Measurements from ENCODE around the gene ATXN1. TPM values are rescaled to one million over a fixed set of nuclear protein-coding genes. Genes with fewer than 3 reads are reported as not detected.
"Not testable (repeated sequence)": the region's sequence is repeated elsewhere in the genome, so short reads cannot be mapped to it uniquely, and the experiment has no call there.

The ATXN1 gene
- total RNA-seq, 1 donor from 2014 or later = 27.2 TPM

DNA sequence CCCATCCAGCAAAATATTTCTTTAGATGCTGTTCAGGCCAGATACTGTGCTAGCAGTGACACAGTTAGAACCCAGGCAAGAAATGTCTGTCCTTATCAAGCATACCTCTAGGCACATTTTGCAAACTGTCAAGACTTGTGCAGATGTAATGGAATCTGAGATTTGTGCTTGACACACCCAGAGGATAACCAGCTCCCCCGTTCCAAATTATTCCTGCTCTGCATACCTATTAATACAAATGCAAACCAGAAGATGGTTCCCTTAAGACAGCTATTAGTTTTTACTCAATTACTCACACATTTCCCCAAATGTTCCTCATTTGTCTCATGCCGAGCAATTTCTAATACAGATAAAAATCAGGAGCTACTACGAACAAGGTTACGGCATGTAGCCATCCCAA lies 40.4 kb downstream of the ATXN1 start:
- no peak for DNase-seq (ENCODE audit: low read depth)

DNA sequence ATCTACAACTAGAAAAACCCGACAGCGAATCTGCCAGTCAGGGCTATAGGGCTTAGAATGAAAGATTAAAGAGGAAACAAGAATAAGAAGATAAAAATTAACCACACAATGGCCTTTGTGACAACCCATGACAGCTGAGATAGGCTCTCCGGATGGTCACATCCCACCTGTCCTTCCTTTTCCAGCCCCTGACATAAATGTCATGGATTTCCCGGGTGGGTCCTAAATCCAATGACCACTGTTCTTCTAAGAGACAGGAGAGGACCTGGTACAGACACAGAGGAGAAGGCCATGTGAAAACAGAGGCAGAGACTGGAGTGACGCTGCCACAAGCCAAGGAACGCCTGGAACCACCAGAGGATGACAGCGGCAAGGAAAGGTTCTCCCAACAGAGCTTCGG lies 41.8 kb downstream of the ATXN1 start:
- no peak for DNase-seq (ENCODE audit: low read depth)

DNA sequence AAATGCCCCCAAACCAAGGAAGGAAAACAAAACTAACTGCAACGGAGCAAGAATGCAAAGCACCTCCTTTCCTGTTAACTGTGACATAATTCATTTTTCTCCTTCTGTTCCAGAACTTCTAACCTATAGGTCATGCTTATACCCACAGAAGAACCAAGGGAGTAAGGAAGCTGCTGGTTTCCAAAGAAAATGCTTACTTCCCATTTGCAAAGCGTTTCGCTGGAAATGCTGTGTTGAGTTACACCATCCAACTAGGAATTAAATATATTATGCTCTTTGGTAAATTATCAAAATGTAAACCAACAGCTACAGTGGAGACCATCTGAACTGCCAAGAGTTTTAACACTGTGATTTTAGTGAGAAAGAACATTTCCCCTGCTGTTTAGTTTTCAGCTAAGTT lies 42.9 kb downstream of the ATXN1 start:
- DNase-seq (ENCODE audit: low read depth) = no peak

DNA sequence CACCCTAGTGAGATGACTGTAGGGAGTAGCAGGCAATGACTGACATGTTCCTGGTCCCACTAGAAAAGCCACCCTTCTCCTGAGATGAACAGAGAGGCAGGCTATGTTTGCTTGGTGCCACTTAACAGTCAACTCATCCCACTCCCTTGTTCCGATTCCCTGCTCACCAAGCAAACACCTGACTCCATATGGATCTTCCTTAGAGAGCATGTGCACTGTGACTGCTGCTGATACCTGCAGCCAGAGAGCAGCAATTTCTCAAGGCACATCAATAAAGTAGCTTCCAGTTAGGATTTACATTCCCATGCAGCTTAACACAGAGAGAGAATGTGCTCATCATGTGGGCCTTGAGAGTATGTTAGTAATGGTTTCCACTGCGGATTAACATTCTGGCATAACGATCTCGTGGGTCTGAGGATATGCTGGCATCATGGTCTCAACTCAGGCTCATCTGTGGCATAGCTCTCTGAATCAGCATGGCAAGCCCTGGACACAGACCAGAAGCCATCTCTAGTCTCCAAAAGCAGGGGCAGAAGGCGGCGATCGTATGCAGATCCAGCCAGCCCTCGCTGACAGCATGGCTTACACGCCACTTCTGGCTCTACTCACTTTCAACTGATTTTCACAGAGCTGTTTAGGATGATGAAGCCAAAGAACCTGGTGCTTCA lies 43.9 kb downstream of the ATXN1 start:
- DNase-seq (ENCODE audit: low read depth) = no peak

DNA sequence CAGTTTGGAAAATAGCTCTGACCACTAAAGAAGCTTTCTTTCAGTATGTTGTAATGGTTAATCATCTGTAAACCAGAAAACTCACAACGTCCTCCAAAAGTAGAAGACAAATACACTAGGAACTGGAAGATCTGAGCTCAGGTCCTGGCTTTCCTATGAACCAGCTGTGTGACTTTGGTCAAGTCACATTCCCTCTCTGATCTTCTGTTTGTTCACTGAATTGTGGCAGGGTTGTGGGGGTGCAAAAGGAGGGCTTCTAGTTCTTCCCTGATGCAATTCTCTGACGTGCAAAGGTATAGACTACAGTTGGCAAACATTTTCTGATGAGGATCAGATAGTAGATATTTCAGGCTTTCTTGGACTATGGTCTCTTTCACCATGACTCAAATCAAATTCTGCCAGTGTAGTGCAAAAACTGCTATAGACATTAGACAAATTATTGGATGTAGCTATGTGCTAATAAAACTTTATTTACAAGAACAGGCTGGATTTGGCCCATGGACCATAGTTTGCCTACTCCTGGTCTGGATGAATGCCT lies 44.9 kb downstream of the ATXN1 start:
- DNase-seq (ENCODE audit: low read depth) = peak; percentile 49

DNA sequence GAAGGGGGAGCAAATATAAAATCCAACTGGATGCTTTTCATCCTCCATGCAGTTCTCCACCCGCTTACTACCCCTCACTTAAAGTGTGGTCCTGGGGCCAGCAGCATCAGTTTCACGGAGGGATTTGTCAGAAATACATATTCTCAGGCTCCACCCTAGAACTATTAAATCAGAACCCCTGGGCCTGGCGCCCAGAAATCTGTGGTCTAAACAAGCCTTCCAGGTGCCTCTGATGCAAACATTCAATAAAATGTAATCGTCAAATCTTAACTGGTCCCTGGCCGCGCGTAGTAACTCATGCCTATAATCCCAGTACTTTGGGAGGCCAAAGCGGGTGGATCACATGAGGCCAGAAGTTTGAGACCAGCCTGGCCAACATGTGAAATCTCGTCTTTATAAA lies 47.7 kb downstream of the ATXN1 start:
- no peak for DNase-seq (ENCODE audit: low read depth)

DNA sequence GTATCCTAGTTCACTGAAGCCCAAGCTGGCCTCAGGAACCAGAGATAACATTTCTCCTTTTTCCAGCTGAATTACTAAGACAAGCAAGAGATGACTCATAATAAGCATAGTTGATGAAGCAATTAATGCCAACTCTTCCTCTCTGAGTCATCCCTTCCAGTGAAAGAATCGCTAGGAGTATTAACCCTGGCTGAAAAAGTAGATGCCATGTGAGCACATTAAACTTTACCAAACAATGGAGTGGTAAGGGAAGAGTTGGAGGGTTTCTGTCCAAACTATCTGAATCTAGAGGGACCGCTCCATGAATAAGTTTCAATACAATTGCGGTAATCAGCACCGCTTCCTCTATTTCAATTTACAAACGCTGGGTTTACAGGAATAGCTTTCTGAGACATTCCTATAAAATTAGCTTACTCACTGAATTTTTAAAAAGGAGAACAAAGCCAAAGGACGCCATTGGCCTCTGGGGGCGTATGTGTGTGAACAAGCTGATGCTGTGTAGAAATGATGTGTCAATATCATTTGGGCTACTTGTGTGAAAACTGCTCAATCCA lies 48.3 kb downstream of the ATXN1 start:
- DNase-seq (ENCODE audit: low read depth) = peak; percentile 98

DNA sequence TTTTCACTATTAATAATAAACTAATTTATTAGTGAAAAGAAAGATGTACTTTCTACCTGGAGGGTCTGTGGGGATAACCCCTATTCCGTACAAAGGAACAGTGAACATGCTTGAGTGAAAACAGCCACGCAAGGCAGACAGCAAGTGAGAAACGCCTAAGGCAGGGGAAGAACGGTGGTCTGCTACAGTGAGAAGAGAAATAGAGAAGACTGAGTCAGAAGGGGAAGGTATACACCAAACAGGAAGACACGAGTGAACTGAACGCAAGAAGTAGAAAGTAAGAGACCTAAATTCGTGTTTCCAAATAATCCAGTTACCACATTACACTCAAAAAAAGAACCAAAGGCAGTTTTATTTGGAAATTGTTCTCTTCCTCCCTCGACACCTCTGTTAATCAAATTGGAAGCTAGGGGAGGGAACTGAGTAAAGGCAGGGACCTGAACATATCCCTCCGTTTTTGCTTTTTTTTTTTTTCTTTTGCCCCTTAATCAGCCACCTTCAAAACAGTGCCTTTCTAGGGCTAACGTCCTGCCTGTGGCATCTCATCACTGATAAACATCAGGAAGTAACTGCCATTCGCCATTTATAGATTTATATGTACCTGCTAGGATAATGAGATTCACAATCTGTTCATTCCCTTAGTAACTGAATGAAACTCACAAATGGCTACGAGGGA lies 48.9 kb downstream of the ATXN1 start:
- DNase-seq (ENCODE audit: low read depth) = no peak

DNA sequence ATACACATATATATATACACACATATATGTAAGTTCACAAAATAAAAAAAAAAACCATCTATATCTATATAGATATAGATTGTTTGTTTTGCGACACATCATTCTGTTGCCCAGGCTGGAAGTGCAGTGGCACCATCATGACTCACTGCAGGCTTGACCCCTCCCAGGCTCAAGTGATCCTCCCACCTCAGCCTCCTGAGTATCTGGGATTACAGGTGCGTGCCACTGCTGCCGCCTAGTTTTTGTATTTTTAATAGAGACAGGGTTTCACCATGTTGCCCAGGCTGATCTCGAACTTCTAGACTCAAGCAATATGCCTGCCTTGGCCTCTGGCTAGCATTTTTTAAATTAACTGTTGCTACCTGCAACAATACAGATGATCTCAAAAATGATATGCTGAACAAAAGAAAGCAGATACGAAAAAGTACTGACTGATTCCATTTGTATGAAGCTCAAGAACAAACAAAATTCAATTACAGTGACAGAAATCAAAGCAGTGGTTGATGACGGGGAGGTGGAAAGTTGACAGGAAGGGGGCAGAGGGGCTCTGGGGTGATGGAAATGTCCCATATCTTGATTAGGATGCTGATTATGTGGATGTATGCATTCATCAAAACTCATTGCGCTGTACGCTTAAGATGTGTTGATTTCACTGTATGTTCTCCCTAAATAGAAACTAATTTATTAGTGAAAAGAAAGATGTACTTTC lies 49.6 kb downstream of the ATXN1 start:
- peak; percentile 42 for DNase-seq (ENCODE audit: low read depth)

DNA sequence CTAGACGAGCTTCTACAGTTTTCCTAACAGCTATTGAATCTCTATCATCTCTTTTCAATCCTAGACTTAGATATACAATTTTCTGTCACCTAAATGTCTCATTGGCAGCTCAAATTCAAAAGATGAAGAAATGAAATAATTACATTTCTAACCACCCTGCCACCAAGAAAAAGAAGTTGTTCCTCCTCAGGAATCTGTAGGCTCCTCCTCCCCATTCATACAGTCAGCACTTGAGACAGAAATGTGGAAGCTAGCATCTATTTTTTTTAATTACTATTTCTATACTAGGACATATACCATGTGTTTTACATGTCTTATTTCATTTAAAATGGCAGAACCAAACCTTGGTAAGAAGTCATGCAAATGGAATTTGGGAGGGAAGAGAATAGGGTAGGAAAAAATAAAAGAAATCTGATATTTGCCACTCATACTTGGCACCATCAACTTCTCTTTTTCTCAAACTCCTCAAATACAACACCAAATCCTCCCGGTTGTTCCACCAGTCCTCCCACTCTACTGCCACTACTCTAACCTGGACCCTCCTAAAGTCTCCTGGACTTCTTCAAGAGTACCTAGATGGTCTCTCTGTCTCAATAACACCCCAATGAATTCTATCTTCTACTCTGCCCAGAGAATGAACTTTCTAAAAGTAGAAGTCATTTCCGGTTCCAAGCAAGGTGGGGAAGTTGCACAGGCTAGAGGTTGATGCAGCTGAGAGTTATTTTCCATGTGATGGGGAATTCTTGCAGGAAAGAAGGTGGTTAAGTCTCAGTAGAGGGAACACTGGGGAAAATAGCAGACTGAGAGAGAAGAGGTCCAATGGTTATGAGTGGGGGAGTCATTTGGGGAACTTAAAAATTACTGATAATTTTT lies 54.1 kb downstream of the ATXN1 start:
- no peak for DNase-seq (ENCODE audit: low read depth)

DNA sequence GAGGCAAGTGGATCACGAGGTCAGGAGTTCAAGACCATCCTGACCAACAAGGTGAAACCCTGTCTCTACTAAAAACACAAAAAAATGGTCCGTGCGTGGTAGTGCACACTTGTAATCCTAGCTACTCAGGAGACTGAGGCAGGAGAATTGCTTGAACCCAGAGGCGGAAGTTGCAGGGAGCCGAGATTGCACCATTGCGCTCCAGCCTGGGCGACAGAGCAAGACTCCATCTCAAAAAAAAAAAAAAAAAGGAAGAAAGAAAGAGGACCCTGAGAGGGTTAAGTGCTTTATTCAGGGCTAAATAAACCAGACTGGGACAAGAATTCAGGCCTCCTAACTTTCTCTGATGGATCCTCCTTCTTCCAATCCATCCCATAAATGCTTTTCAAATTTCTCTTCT lies 54.8 kb downstream of the ATXN1 start:
- DNase-seq (ENCODE audit: low read depth) = not testable (repeated sequence)

DNA sequence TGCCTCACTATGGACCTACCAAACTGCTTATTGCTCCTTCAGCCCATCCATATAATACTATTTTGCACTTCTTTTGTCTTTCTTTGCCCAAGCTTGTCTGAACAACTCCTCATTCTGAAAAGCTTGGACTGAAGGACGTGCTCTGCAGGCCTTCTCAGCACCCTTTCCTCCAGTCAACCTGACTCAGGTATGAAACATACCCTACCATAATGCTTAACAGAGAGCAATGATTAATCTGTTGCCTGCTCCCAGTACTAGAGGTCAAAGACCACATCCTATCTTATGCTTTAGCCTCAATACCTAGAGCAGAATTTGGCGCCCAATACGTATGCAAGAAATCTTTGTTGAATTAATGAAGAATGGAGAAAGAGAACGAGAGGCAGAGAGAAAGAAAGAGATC lies 55.2 kb downstream of the ATXN1 start:
- peak; percentile 18 for DNase-seq (ENCODE audit: low read depth)

DNA sequence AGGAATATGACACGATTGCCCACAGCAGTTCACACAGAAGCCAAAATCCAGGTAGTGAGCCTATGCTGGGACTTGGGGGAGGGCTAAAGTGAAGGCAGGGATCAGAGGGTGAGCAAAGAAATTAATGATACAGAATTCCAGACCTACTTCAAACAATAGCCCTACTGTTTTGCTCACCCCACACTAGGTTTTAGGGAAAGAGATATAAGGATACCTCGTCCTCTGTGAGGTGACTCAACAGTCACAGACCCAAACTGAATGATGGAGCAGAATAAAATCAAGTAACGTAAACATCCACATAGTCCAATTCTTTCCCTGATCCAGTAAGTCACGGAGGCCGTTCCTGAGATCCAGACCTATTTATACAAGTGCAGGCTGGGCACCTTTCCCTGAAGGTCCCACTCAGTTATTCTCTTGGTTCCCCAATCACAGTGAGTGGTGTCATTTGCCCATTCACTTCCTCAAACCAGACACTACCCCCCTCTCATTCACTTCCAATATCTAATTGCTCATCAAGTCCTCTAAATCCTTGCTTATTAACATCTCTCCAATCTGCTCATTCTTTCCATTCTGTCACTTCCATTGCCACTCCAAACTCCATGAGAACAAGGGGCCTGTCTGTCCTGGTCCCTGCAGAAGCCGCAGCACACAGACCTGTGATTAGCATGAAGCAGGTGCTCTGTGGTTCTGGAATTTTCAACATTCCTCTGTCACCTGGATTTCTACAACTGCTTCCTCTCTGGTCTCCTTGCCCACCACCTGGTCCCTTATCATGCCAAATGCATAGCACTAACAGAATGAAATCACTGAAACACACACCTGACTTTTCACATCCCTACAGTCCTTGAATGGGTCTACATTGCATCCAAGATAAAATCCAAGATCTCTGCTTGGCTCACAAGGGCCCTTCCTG lies 55.9 kb downstream of the ATXN1 start:
- no peak for DNase-seq (ENCODE audit: low read depth)

DNA sequence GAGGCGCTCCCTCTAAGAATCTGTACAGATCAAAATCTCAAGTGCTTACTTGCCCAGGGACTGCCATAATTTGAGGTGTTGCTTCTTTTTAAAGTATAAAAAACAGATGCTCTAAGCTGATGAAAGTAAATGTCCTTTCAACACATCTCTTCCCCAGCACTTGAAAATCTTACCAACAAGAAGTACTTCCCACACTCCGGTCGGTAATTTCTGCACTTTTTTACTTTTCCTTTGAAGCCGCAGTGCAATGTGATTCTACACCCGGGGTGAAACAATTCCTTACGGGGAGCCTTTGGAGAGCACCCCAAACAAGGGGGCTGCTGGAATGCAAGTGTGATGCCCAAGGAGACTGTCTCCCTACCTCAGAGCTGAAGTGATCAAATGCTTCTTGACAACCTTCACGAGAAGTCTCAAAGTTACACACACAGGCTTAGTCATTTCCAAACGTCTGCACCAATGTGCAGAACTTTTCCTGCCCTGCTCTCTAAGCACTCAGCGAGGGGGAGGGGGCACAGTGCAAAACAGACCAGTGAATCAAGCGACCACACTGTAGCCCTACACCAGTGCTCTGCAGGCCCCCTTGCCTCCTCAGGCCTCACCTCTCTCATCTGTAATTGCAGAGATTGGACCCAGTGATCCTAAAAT lies 56.7 kb downstream of the ATXN1 start:
- peak; percentile 56 for DNase-seq (ENCODE audit: low read depth)

DNA sequence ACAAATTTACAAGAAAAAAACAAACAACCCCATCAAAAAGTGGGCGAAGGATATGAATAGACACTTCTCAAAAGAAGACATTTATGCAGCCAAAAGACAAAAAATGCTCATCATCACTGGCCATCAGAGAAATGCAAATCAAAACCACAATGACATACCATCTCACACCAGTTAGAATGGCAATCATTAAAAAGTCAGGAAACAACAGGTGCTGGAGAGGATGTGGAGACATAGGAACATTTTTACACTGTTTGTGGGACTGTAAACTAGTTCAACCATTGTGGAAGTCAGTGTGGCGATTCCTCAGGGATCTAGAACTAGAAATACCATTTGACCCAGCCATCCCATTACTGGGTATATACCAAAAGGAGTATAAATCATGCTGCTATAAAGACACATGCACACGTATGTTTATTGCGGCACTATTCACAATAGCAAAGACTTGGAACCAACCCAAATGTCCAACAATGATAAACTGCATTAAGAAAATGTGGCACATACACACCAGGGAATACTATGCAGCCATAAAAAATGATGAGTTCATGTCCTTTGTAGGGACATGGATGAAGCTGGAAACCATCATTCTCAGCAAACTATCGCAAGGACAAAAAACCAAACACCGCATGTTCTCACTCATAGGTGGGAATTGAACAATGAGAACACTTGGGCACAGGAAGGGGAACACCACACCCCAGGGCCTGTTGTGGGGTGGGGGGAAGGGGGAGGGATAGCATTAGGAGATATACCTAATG lies 58.5 kb downstream of the ATXN1 start:
- not testable (repeated sequence) for DNase-seq (ENCODE audit: low read depth)

DNA sequence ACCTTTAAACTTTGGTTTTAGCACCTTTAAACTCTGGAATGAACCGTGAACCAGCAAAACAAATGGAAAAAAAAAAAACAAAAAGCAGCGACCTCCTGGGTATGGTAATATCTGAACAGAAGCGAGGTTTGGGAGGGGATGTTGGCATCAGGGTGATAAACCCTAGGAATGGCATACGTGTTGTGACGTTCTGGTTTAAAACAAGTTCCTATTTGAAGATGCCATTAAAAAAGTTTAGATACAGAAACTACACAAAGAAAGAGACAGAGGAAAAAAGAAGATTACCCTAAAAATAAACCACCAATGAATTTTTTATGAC lies 60.4 kb downstream of the ATXN1 start:
- no peak for DNase-seq (ENCODE audit: low read depth)

DNA sequence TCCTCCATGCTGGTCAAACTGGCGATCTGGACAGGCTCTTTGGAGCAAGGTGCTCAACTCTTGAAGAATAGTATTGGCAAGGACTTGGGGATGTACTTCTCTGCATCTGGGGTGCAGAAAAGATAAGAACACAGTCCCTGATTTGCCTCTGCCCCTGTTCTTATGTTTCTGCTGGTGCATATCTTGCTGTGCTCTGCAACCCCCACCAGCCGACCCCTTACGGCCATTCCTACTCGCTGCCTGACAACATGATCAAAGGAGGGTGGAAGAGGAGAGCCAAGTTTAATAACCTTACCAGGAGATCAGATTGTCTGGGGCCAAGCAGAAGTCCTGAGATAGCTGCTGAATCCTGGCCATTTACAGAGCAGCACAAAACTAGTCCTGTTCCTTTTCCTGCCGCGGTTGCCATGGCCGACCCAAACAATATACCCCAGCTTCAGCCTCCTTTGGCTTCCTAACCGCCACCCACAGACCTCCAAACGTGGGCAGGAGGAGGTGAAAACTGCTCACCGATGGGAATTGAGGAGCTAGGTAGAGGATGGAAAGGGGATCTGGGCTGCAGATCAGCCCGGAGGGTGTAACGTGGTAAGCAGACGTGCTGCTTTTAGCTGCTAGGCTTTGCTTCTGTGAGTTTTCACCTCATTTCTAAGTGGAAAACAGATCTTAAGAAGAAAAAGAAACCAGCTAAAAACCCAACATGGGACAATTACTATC lies 60.9 kb downstream of the ATXN1 start:
- DNase-seq (ENCODE audit: low read depth) = peak; percentile 15

DNA sequence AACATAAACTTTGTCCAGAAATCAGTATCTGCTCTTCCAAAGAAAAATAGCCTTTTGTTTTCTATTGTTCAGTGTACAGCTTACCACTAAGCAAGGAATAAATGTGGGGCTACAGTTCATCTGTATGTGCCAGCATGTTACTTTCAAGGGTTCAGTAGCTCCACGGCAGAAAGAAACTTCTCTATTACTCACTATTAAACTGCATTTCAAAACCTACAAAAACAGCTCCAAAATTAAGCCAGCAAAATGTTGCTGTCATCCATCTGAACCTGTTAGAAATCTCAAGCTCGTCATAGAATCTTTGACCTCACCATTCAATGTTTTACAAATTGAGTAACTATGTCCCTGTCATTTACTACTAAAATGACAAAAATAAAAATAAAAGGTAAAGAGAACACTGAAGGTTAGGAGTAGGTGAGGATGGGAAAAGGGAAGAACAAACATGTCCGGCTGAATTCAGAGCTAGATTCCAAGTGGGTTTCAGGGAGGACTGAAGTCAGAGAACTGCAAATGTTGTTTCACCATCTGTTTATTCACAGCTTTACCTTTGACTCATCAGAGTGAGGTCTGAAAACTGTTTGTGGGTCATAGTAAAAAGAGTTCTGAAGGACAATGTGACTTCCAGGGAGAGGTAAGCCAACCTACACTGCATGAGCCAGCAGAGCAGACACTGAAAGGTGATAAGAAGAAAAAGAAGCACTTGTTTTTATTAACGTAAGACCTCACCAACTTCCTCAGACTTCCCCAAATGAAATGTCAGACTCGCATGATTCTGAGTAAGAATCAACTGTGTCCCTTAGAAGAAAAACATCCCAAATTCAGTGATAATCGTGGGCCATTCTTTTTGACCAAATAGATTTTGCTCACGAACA lies 62.0 kb downstream of the ATXN1 start:
- peak; percentile 83 for DNase-seq (ENCODE audit: low read depth)
